ENCODE results near the gene CEP43. TPM values are rescaled to one million over a fixed set of nuclear protein-coding genes. Genes with fewer than 3 reads are reported as not detected.
A peak's percentile ranks its signal among the peaks of the same experiment; 100 is the strongest.

CEP43 gene
- total RNA-seq, 2 donors from 2014 or later = 36.0 to 43.9 TPM

DNA sequence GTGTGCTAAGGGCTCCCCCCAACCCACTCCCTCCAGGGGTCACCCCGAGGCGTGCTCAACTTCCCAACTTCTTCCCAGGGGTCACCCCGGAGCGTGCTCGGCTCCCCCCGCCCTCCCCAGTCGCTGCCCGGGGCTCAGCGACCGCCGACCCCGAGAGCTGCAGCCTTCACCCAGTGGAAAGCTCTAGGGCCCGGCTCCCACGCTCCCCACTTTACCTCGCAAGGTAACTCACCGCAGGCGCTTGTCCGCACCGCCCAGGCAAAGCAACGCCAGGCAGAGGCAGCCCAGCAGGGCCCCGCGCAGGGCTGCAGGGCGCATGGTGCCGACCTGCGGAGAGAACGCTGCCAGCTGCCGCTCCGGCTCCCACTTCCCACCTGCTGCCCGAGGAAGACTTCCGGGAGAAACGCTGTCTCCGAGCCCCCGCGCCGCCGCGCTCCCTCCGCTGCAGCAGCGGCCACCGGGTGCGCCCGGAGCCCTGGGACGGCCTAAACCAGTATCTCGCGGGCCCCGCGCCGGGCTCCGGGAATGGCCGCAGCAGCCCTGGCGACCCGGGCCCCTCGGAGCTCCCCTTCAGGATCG is 43.2 kb upstream of the CEP43 start:
- peaks cover 6% of the 10 kb centered on the region for H3K27me3 Mint-ChIP-seq (ENCODE audit: insufficient read depth)
- Histone ChIP-seq H3K36me3 (ENCODE audit: control insufficient read depth, insufficient read depth, low read length) (no peaks in the 10 kb centered on the region), H3K4me1 (ENCODE audit: control insufficient read depth, insufficient read depth, low read length) (no peaks in the 10 kb centered on the region), H3K27ac (ENCODE audit: low read depth, low read length) (no peak overlapping the region), H3K4me3 (ENCODE audit: low read length) (peak overlapping the region; percentile 83), H3K27me3 (ENCODE audit: control insufficient read depth, insufficient read depth, low read length, poor library complexity, severe bottlenecking) (peaks cover 8% of the 10 kb centered on the region), H3K9me3 (ENCODE audit: control insufficient read depth, low read length) (no peaks in the 10 kb centered on the region), H3K9ac (ENCODE audit: extremely low read depth, low read length, poor library complexity, severe bottlenecking) (peak overlapping the region; percentile 30)
- H3K4me1 Mint-ChIP-seq = peaks cover 17% of the 10 kb centered on the region
- DNase-seq = no peak
- H3K27ac Mint-ChIP-seq = no peak overlapping the region
- 0 to 1% methylated on average over 2 to 54 of the region's 54 CpGs for WGBS, 2 experiments (ENCODE audit: insufficient coverage in 1 of 2, insufficient read length in 1 of 2)
- peaks cover 3% of the 10 kb centered on the region for H3K9me3 Mint-ChIP-seq
- peak overlapping the region; percentile 67 for H3K4me3 Mint-ChIP-seq
- peaks cover 3% of the 10 kb centered on the region for H3K36me3 Mint-ChIP-seq (ENCODE audit: low read depth)
- no peak for TF ChIP-seq CTCF (conservative IDR thresholded peaks at IDR 0.05)

GRCh38 chr6:166956444-166957086 is 42.6 kb upstream of the CEP43 start, which contains the start of gene RNASET2:
RNASET2 (minus strand) TSS chr6:166956550; CDS start chr6:166956182, 368 bp downstream.
- TF ChIP-seq CTCF (conservative IDR thresholded peaks at IDR 0.05) = no peak
- no peaks in the 10 kb centered on the region for H3K4me1 ChIP-seq (ENCODE audit: control insufficient read depth, insufficient read depth, low read length)
- Mint-ChIP-seq H3K36me3 (ENCODE audit: low read depth) (no peaks in the 10 kb centered on the region), H3K27ac (no peak within 1 kb of the TSS), H3K27me3 (ENCODE audit: insufficient read depth) (peaks cover 6% of the 10 kb centered on the region), H3K9me3 (peaks cover under 1% of the 10 kb centered on the region), H3K4me3 (peak within 1 kb of the TSS; percentile 67), H3K4me1 (peaks cover 17% of the 10 kb centered on the region)
- no peaks in the 10 kb centered on the region for H3K36me3 ChIP-seq (ENCODE audit: control insufficient read depth, insufficient read depth, low read length)
- H3K27me3 ChIP-seq (ENCODE audit: control insufficient read depth, insufficient read depth, low read length, poor library complexity, severe bottlenecking) = peaks cover 8% of the 10 kb centered on the region
- H3K27ac ChIP-seq (ENCODE audit: low read depth, low read length) = no peak within 1 kb of the TSS
- peak; percentile 99 for DNase-seq
- peak within 1 kb of the TSS; percentile 30 for H3K9ac ChIP-seq (ENCODE audit: extremely low read depth, low read length, poor library complexity, severe bottlenecking)
- WGBS, 2 experiments (ENCODE audit: insufficient coverage in 1 of 2, insufficient read length in 1 of 2) = 1% methylated on average over 71 of the region's 71 CpGs; no CpG with 5 or more reads in 1 of the 2 experiments
- H3K4me3 ChIP-seq (ENCODE audit: low read length) = peak within 1 kb of the TSS; percentile 83
- no peaks in the 10 kb centered on the region for H3K9me3 ChIP-seq (ENCODE audit: control insufficient read depth, low read length)

DNA sequence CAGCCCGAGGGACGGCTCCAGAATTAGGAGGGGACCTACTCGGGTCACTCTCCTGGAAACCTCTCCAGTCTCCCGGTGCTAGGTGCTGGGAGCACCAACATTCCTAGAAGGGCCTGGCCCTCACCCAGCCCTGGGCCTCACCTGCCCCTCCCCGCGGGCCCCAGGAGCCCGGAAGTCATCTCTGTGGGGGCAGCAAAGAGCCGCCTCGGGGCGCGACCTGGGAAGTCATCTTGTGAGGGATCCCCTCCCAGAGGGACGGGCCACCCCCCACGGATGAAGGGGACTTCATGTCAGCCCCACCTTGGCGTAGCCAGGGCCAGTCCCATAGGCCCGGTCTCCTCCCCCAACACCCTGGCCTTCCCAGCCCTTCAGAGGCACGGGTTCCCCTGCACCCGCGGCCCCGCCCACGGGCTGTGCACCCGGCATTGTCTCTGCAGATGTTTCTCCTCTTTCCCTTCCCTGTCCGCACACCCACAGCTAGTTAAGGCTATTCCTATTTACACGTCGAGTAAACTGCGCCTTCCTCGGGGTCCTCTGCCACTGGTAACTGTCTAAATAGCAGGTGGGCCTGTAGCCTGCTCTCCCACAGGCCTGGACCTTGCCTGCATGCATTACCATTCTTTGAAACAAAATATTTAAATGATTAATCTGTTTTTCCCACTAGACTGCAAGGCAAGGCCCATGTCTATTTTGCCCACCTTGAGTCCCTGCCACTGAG is 42.0 kb upstream of the CEP43 start:
- Mint-ChIP-seq H3K27ac (no peak overlapping the region), H3K9me3 (peaks cover 4% of the 10 kb centered on the region), H3K4me3 (peak overlapping the region; percentile 67), H3K4me1 (peaks cover 17% of the 10 kb centered on the region), H3K36me3 (ENCODE audit: low read depth) (no peaks in the 10 kb centered on the region), H3K27me3 (ENCODE audit: insufficient read depth) (peaks cover 6% of the 10 kb centered on the region)
- 36 to 44% methylated on average over 14 to 25 of the region's 26 CpGs for WGBS, 2 experiments (ENCODE audit: insufficient coverage in 1 of 2, insufficient read length in 1 of 2)
- DNase-seq = peak; percentile 79
- Histone ChIP-seq H3K27me3 (ENCODE audit: control insufficient read depth, insufficient read depth, low read length, poor library complexity, severe bottlenecking) (peaks cover 8% of the 10 kb centered on the region), H3K4me1 (ENCODE audit: control insufficient read depth, insufficient read depth, low read length) (no peaks in the 10 kb centered on the region), H3K36me3 (ENCODE audit: control insufficient read depth, insufficient read depth, low read length) (no peaks in the 10 kb centered on the region), H3K4me3 (ENCODE audit: low read length) (peak overlapping the region; percentile 83), H3K9ac (ENCODE audit: extremely low read depth, low read length, poor library complexity, severe bottlenecking) (peak overlapping the region; percentile 15), H3K27ac (ENCODE audit: low read depth, low read length) (no peak overlapping the region), H3K9me3 (ENCODE audit: control insufficient read depth, low read length) (no peaks in the 10 kb centered on the region)
- TF ChIP-seq CTCF (conservative IDR thresholded peaks at IDR 0.05) = peak; percentile 12

Data from endodermal cell (in vitro differentiated cells).